ENCODE results near the gene ECHS1.
"Not testable (repeated sequence)": the region's sequence is repeated elsewhere in the genome, so short reads cannot be mapped to it uniquely, and the experiment has no call there.

The ECHS1 gene

DNA sequence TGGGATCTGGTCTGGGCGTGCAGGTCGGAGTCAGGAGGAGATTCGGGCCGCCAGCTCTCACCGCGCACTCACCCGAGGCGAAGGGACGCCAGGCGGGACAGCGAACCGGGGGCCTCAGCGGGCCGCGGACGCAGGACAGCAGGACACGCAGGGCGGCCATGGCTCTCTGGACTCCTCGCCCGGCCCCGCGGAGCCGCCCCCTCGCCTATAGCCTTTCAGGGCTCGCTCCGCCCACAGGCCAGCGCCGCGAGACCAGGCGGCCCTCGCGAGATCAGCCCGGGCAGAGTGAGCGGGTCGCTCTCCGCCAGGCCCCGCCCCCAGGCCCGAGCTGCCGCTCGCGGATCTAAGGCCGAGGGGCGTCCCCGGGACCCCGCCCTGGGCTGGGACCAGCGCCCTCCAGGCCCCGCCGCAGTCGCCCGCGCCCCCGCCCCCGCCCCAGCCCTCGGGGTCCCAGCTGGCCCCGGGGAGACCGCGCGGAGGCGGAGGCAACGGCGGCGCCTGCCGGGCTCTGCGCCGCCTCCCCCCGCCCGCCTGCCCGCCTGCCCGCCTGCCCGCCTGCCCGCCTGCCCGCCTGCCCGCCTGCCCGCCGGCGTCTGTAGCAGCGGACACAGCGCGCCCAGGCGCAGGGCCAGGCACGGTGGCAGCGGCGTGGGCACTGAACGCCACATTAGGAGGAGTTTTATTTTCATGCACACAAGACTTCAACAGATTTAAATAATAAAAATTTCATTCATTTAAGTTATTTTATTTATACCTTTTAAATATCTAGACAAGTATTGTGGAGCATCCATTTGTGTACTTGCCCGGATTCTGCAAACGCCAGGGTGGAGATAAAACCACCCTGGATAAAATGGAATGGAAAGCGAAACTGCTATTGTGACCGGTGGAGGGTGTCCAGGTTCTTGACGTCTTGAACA, at the start of gene ECHS1:
ECHS1 (minus strand) TSS at position 181 of the 917 bp plus-strand sequence; CDS start at position 160, 21 bp downstream.
- peak; percentile 88 for DNase-seq

DNA sequence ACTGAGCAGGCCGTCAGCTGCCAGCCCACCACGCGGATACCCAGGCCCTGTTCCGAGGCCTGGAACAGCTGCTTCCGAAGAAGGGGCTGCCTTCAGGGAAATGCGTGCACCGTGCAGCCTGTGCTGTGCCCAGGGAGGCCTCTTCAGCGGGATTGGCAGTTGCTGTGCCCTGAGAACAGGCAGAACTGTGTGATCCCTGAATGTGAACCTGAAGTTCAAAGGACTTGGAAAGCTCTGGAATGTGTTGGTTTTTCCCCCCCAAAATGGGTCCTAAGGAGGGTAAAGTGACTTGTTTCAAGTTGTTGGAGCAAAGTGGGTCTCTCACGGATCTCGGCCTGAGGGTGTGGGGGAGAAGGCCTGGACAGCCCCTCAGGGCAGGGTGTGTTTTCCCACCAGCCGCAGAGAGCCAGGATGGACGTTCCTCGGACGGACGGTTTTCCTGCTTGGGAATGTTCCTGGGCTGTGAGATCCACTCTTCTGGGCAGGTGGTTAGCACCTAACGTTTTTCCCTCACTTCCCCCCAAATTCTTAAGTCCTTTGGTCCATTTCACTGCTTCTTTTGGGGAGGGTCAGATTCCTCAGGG, 49.2 kb upstream of the ECHS1 start:
- DNase-seq: no peak

DNA sequence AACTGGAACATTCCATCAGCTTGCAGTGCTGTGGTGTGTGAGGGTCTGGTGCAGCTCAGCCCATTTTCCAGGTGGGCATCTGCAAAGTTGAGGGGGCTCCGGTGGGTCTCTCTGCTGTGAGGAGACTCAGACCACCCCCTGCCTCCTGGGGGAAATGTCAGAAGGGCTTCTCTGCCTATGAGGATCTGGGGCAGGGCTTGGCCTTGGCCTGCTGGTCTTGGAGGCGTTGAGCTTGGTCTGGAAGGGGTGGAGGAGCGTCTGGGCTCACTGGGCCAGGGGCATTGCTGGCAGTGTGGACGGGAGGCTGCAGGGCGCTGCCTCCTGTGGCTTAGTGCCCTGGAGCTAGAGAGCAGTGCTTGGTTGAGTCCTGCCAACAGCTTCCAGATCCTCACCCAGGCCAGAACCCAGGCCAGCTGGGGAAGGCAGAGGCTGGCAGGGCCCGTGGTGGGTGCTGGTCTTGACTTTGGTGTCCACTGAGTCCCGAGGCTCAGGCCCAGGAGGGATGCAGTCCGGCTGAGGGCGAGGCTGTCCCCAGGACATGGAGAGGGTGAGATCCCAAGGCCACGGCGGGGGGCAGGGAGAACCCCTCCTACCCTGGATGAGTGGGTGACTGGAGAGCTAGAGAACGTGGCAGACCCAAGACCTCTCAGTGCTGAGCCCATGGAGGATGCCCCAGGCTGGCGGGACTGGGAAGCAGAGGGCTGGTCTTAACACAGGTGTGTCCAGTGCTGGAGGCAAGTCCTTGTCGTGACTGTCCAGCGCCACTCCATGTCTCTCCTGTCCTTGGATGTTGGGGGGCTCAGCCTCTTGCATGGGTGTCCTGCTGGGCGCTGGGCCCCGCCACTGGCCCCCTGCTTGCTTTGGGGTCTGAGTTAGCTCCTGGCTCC, 48.4 kb upstream of the ECHS1 start:
- DNase-seq: no peak

DNA sequence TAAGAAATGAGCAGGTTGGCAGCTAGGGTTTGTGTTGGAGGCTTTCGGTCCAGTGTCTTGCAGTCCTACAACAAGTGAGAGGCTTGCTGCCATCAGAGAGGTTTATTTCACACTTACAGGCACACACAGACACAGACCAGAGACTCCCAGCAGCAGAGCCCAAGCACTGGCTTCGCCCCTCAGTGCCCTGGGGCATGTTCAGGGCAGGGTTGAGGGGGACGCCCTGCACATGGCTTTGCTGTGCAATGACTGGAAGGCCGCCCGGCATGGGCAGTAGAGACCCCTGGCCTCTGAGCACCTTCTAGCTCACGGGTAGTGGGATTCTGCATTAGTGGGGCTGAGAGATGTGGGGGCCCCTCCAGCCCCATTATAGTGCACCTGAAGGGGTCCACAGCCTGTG, 47.4 kb upstream of the ECHS1 start:
- no peak for DNase-seq

DNA sequence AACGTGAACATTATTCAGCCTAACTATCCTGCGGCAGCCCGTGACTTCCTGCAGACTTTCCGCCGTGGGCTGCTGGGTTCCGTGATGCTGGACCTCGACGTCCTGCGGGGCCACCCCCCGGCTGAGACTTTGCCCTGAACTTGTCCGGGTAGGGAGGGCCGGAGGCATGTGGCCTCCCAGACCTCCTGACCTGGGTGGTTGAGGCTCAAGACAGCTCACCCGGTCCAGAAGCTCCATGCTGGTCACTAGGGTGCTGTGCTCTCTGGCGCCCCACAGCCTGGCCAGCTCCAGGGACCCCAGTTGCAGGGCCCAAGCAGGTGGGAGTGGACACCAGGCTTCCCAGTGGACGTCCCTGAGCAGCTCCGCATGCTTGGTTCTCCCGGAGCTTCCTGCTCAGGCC, 46.9 kb upstream of the ECHS1 start:
- no peak for DNase-seq

DNA sequence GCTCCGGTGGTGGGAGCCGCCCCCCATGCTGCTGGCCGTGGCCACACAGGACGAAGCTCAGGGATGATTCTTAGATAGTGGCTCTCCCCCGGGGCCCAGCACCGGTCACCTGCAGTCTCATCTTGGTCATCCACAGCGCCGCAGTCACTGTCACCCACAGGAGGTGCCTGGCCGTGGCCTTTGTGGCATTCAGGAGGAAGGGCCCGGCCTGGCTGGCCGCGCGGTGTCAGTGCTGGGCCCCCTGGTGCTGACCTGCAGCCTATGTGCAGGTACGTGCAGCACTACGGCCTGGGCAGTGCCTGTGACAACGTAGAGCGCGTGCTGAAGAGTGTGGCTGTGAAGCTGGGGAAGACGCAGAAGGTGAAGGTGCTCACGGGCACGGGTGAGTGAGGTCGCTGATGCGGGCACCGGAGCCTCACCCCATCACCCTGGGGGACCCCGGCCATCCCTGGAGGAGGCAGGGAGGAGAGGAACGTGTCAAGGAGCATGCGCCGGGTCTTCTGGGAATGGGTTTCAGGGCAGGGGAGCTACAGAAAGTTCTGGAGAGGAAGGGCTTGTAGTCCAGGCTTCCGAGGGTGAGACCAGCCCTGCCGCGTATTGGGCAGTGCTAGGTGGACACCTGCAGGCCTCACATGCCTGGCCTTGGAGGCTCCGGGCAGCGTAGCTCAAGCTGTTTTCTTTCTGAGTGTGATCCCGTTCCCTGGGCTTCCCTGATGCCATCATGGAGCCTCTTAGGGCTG, 46.2 kb upstream of the ECHS1 start:
- no peak for DNase-seq

DNA sequence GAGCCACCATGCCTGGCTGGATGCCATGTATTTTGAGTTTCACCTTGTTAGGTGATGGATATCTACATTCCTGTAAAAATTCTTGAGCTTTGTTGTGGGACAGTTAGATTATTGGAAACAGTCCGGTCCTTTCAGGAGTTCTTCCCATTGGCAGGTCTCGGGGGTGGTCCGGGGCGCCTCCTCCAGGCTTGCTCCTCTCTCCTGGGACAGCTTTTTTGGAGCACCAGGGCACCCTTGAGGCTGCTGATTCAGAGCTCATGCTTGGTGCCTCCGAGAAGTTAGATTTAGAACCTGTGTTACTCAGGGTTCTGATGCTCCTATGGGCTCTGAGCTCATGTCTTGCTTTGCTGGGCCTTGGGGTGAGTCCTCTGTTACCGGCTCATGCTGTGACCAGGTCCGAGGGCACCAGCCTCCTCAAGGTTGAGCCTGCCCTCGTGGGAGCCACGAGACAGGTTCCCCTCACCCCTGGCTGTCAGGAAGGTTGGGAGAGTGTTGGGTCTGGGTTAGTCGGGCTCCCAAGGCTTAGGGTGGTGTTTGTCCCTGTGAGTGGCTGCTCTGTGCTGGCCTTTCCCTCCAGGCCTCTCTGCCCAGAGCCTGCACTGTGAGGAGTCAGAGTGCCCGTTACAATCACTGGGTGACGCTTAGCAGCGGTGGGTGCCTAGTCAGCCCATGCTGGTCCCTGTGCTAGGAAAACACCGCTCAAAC, 45.3 kb upstream of the ECHS1 start:
- DNase-seq: no peak

DNA sequence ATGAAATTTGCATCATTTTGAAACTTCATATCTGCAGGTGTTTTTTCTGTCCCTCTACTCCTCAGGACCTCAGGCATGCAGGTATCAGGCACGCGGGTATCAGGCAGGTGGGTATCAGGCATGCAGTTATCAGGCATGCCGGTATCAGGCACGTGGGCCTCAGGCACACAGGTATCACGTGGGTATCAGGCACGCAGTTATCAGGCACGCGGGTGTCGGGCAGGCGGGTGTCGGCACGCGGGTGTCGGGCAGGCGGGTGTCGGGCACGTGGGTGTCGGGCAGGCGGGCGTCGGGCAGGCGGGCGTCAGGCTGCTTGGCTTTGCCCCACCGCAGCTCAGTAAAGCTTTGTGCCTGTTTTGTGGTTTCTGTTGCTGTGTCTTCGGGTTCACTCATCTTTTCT, 42.6 kb upstream of the ECHS1 start:
- DNase-seq: no peak

DNA sequence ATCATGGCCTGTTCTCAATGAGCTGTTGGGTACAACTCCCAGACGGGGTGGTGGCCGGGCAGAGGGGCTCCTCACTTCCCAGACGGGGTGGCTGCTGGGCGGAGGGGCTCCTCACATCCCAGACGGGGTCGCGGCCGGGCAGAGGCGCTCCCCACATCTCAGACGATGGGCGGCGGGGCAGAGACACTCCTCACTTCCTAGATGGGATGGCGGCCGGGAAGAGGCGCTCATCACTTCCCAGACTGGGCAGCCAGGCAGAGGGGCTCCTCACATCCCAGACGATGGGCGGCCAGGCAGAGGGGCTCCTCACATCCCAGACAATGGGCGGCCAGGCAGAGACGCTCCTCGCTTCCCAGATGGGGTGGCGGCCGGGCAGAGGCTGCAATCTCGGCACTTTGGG, 41.2 kb upstream of the ECHS1 start:
- not testable (repeated sequence) for DNase-seq

DNA sequence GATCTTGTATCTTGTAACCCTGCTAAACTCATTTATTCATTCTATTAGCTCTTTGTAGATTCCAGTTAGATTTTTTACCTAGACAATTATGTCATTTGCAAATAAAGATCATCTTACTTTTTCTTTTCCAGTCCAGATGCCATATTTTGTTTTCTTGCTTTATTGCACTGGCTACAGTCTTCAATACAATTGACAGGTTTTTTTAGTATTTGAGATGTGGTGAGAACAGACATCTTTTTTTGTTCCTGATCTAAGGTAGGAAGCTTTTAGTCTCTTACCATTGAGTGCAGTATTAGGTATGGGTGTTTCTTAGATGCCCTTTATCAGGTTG, 39.2 kb upstream of the ECHS1 start:
- no peak for DNase-seq

DNA sequence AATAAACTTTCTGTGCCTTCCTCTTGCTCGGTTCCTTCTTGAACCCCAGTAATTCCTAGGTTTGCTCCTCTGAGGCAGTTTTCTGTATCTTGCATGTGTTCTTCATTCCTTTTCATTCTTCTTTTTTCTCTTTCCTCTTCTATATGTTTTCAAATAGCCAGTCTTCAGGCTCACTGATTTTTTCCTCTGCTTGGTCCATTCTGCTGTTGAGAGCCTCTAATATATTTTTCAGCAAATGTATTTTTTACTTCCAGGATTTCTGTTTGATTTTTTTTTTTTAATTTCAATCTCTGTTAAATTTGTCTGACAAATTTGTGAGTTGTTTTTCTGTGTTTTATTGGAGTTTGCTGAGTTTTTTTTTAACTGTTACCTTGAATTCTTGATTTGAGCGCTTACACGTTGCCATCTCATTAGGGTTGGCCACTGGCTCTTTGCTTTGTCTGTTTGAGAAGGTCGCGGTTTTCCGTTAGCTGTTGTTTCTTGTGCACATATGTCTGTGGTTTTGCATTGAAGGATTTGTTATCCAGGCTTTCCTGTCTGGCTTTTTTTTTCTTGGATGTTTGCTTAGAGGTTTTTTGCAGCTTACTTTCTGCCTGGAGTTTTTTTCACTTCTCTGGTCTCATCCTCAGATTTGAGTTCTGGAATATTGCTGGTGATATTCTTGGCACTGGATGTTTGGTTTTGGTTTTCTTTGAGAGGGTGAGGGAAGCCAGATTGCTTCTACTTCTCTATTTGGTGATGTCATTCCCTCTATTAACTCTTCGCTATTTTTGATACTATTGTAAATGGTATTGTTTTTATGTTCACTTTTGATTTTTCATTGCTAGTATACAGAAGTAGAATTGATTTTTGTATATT, 38.6 kb upstream of the ECHS1 start:
- DNase-seq: no peak

DNA sequence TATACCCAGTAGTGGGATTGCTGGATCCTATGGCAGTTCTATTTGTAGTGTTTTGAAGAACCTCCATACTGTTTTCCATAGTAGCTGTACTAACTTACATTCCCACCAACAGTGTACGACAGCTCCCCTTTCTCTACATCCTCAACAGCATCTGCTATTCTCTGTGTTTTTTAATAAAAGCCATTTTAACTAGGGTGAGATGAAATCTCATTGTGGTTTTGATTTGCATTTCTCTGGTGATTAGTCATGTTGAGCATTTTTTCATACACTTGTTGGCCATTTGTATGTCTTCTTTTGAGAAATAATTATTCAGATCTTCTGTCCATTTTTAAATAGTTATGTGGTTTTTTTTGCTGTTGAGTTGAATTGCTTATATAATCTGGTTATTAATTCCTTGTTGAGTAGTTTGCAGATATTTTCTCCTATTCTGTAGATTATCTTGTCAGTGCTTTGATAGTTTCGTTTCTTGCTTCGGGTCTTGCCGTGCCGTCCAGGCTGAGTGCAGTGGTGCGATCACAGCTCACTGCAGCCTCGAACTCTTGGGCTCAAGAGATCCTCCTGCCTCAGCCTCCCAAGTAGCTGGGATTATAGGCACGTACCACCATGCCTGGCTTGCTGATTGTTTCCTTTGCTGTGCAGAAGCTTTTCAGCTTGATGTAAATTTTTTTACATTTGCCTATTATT, 32.8 kb upstream of the ECHS1 start:
- DNase-seq: no peak

DNA sequence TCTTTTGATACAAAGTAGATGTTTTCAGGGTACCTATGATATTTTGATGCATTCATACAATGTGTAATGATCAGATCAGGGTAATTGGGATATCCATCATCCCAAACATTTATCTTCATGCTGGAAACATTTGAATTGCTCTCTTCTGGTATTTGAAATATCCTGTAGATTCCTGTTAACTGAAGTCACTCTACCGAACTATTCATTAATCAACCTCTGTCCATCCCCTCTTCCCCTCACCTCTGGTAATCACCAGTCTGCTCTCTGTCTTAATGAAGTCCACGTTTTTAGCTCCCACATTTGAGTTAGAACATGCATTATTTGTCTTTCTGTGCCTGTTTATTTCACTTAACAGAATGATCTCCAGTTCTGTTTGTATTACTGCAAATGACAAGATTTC, 32.1 kb upstream of the ECHS1 start:
- no peak for DNase-seq

DNA sequence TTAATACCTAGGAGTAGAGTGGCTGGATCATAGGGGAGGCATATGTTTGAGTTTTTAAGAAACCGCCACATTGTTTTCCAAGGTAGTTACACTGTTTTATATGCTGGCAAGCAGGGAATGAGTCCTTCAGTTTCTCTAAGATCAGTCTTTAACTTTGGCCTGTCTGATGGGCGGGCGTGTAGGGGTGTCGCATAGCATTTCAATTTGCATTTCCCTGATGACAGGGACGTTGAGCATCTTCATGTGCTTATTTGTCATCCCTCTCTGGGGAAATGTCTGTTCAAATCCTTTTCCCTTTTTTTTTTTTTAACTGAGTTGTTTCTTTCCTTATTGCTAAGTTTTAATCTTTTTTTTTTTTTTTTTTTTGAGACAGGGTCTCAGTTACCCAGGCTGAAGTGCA, 30.6 kb upstream of the ECHS1 start:
- no peak for DNase-seq

DNA sequence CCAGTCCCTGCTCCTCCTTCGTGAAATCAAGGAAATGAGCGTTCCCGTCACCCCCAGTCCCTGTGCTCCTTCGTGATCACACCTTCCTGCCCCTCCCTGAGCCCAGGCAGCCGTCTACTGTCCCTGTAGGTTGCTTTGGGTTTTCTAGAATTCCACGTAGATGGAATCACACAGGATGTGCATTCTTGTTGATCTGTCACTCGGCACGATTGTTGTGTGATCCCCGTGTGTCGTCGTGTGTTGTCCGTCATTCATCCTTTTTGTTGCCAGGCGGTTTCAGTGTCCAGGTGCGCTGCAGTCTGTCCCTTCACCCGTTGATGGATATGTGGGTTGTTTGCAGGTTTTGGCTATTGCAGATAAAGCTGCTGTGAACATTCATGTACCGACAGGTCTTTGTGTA, 30.2 kb upstream of the ECHS1 start:
- no peak for DNase-seq

DNA sequence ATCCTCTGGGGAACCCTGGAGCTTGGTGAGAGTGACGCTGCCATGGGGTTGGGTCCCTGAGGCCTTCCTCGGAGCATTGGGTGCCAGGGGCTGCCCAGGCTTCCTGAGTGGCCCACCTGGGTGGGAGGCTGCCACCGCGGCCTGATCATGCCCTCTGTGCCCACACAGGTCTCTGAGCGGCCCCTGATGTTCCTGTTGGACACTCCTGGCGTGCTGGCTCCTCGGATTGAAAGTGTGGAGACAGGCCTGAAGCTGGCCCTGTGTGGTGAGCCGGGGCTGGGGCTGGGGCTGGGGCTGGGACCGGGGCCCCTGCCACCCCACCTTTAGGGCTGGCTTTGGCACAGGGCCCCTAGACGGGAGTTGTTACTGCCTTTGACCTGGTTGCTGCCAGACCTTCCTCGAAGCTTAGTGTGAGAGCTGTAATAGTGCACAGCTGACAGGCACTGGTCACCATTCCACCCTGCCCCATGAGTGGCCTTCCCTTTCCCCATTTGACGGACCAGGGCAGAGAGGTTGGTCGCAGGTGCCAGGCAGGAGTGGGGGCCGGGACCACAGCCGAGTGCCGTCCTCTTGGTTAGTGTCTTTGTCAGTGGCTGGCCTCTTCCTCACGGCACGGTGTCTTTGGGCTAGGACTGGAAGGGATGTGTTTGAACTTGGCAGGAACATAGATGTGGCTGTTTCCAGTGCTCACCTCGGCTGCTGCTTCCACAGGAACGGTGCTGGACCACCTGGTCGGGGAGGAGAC, 29.0 kb upstream of the ECHS1 start:
- DNase-seq: no peak

DNA sequence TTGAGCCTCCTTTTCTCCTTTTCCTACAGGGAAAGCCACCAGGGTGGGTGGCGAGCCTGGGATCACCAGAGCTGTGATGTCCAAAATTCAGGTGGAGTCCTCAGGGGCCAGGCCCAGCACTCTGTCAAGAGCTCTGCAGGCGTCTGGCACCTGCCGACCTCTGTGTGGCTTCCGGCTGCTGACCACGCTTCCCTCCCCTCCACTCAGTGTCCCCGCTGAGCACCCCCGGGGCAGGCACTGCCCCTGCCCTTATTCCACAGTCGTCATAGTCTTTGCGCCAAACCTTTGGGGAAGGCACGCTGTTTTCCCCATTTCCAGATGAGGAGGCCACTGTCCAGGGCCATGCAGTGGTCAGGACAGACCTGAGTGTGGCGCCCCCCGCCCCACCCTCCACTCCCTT, 28.3 kb upstream of the ECHS1 start:
- no peak for DNase-seq

DNA sequence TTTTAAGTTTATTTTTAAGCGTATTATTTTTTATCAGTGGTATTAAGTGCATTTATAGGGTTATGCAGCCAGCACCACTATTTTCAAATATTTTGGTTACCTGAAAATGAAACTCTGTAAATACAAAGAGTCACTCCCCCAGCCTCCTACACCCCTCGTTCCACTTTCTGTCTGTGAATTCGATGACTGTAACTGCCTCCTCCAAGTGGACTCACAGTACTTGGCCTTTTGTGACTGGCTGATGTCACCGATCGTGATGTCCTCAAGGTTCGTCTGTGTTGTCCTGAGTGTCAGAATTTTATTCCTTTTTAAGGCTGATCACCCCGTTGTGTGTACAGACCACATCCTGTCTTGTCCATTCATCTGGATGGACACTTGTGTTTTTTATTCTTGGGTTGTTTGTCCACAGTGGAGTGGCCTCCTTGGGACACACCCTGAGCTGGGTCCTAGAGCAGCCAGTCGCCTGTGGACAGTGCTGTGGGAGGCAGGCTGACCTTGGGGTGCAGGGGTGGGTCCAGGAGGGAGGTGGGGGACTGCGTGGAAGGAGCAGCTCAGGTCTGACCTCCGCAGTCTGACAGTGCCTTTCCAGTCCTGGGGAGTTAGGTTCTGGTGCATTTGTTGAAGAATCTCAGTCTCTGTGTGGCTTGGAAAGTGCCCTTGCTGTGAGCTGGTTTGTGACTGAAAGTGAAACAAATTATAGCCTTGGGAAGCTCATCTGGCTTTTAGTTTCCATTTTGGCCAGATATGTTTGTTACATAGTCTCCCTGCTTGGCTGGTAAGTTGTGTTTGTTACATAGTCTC, 27.7 kb upstream of the ECHS1 start:
- DNase-seq: no peak

DNA sequence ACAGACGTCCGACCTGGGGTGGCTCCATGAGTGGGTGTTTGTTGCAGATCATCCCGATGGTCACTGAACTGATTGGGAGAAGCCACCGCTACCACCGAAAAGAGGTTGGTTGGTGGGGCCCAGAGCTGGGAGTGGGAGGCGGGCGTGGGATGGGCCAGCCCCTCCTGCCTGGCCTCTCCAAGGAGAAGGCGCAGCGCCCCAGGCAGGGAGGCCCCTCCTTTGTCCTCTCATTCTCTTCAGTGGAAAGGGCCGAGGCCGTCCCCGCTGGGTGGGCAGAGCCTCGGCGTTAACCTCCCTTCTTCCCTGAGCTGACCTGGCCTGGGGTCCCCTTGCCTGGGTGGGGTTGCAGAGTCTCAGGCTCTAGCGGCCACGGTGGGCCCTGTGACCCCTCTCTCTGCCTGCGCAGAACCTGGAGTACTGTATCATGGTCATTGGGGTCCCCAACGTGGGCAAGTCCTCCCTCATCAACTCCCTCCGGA, 26.0 kb upstream of the ECHS1 start:
- DNase-seq: no peak

Data from activated effector memory CD4-positive, alpha-beta T cell treated with Interleukin-2 at 50 U/mL for 16 hours (primary cell).